Astrocyte of the spinal cord (primary cell): ENCODE results near the gene FOXL2.

Experiments
- DNase-seq: peaks from one replicate; pipeline ENCODE4 v3.0.0; 2011; ENCODE audit warnings: low read depth, low spot score
- H3K4me3 ChIP-seq: 2 replicates; pipeline ENCODE4 v1.5.1; 2011; ENCODE audit warnings: low read depth, mild to moderate bottlenecking, low read length, moderate library complexity
- CTCF ChIP-seq: IDR thresholded peaks from 2 replicates; pipeline ENCODE4 v1.5.1; 2012; ENCODE audit warnings: low read depth, mild to moderate bottlenecking, low read length, inconsistent platforms
- in situ Hi-C: cut with HindIII; loops from 2 replicates; pipeline ENCODE4 v1.10.0; 2017; ENCODE audit warnings: low sequenced_read_pairs

FOXL2 gene

GRCh38 chr3:138946663-138947494 is at the start of gene FOXL2, which contains the start of gene FOXL2NB:
Gene FOXL2 (minus strand): TSS chr3:138947137. CDS start chr3:138946722, 415 bp downstream.
Gene FOXL2NB (plus strand): TSS chr3:138947217. CDS start chr3:138947365, 148 bp downstream.
- no peak for TF ChIP-seq CTCF
- in situ Hi-C loops: loop anchor here (10.0 kb wide), 1 partner anchor 398 kb away; the partner anchor contains the start of gene MRPS22
- peak; percentile 81 for DNase-seq
- H3K4me3 ChIP-seq: peak within 1 kb of the TSS; percentile 46

GRCh38 chr3:138995706-138996105 is 48.8 kb upstream of the FOXL2 start:
- in situ Hi-C loops: no loop called here
- TF ChIP-seq CTCF: no peak
- H3K4me3 ChIP-seq: no peak overlapping the region
- no peak for DNase-seq

GRCh38 chr3:138987181-138987580 is 40.2 kb upstream of the FOXL2 start:
- no peak for TF ChIP-seq CTCF
- in situ Hi-C loops: no loop called here
- no peak for DNase-seq
- H3K4me3 ChIP-seq: no peak overlapping the region

DNA sequence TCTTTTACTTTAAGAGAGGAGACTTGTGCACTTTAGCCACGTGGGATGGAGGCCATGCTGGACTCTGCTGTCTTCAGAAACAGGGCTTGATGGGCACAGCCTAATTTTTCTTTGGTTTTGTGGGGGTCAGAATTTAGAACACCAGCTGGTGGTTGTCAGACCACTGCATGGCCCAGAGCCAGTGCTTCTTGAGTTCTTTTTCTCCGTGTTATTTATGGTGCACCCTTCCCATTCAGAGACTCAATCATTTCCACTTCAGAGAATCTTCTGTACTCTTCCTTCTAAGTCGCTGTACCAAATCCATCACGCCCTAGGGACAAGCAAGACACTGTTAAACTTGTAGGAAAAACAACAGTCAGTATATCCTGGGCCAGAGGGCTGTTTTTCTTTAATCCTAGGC is 39.0 kb upstream of the FOXL2 start:
- in situ Hi-C loops: no loop called here
- TF ChIP-seq CTCF: no peak
- no peak for DNase-seq
- H3K4me3 ChIP-seq: no peak overlapping the region

DNA sequence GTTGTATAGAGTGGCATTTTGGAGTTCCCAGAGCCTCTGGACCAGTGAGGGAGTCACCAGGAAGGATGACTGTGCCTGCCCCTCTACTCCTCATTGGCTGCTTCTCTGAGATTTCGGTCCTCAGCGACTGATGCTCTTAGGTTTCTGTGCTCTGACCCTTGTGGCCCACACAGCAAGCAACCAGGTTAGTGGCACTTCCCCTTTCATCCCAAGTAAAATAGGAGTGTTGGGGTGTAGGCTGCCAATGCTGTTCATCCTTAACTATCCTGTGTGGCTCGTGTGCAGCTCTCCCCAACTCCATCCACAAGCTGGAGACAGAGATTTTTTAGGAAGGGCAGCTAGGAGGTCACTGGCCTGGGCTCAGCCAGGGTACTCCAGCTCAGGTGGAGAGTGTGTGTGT is 37.9 kb upstream of the FOXL2 start:
- no peak for DNase-seq
- no peak overlapping the region for H3K4me3 ChIP-seq
- TF ChIP-seq CTCF: no peak
- in situ Hi-C loops: no loop called here

- no peak for DNase-seq
- no peak for TF ChIP-seq CTCF
- in situ Hi-C loops: no loop called here
- H3K4me3 ChIP-seq: no peak overlapping the region
These were observed 29.1 kb upstream of the FOXL2 start for GRCh38 chr3:138976047-138976446.
